Esophagus mucosa (tissue), 1 donor: ENCODE data around the gene NUDT22. TPM values are rescaled to one million over a fixed set of nuclear protein-coding genes. Genes with fewer than 3 reads are reported as not detected.
A peak's percentile ranks its signal among the peaks of the same experiment; 100 is the strongest.

Source experiments
- ATAC-seq: fragments of 200-7000 bp; cut with Tn5 transposase; one replicate; pipeline ENCODE4 v1.9.1; 2020
- total RNA-seq: library from RNA; stranded (reverse); gene quantifications from one replicate; pipeline ENCODE4 v1.2.4, GENCODE V29; 2023
- donor health status: DM: yes; HTN: yes; CAD: no.

Gene NUDT22
- total RNA-seq, 1 donor from 2014 or later = 59.9 TPM

- no peak for ATAC-seq
Observed at GRCh38 chr11:64244966-64245365, 18.9 kb downstream of the NUDT22 start.

- ATAC-seq = no peak
Observed at GRCh38 chr11:64245401-64245796, 19.3 kb downstream of the NUDT22 start.

GRCh38 chr11:64245797-64246620 lies 19.9 kb downstream of the NUDT22 start:
- peak; percentile 51 for ATAC-seq

- ATAC-seq = peak; percentile 0
Observed at GRCh38 chr11:64246621-64246870, 20.5 kb downstream of the NUDT22 start.

- ATAC-seq = peak; percentile 55
Observed at GRCh38 chr11:64246871-64247728, 21.0 kb downstream of the NUDT22 start, which contains the start of gene PPP1R14B. Gene PPP1R14B, minus strand, starts transcription at chr11:64246943. Its CDS starts 270 bp downstream, at chr11:64246673.

- no peak for ATAC-seq
Observed at GRCh38 chr11:64247729-64248531, 21.9 kb downstream of the NUDT22 start.

- ATAC-seq = no peak
Observed at GRCh38 chr11:64248578-64248977, 22.5 kb downstream of the NUDT22 start.

DNA sequence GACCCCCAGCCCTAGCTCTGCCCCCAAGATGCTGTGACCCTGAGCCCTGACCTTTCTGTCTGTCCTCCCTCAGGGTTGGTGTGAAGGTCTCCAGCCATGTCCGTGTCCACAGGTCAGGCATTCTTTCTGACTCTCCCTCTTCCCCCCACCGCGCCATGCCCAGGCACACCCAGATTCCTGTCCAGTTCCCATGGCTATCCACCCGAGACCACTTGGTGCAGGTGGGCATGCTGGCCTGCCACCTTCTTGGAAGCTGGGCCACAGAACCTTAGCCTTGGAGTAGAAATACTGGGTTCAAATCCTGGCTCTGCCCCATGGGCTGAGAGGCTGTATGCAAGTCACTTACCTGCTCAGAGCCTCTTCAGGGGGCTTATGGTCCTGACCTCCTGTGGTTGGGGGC lies 23.0 kb downstream of the NUDT22 start:
- no peak for ATAC-seq

DNA sequence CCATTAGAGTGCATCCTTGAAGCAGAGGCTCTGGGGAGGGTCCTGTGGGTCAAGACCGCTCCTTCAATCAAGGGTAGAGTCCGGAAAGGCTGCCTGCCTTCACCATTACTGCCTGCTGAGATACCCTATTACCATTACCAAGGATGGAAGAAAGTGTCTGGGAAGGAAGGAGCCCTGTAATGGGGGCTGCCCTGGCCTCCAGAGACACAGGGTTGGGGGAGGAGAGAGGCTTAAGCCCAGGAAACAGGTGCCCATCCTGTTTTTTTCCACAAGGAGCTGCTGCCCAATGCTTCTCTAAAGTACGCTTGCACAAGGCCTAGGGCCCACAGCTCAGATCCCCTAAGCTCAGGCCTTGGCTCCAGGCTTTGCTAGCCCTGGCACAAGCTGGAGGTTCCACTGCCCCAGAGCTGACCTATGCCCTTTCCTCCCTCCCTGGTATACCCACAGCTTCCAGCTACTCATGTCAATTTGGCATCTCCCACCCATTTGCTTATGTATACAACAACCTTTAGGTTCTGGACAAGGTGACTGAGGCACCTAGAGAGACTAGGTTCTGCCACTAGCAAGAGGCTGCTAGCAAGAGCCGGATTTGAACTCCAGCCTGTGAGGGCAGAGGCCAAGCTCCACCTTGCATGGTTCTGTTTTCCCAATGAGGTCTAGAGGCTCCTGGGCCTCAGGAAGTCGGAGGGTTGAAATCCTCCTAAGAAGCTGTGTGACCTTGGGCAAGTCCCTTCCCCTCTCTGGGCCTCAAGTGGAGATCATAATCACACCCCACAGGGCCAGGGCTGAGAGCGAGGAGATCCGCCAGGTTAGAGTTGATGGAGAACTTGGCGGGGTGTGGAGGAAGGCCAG lies 23.7 kb downstream of the NUDT22 start:
- no peak for ATAC-seq

DNA sequence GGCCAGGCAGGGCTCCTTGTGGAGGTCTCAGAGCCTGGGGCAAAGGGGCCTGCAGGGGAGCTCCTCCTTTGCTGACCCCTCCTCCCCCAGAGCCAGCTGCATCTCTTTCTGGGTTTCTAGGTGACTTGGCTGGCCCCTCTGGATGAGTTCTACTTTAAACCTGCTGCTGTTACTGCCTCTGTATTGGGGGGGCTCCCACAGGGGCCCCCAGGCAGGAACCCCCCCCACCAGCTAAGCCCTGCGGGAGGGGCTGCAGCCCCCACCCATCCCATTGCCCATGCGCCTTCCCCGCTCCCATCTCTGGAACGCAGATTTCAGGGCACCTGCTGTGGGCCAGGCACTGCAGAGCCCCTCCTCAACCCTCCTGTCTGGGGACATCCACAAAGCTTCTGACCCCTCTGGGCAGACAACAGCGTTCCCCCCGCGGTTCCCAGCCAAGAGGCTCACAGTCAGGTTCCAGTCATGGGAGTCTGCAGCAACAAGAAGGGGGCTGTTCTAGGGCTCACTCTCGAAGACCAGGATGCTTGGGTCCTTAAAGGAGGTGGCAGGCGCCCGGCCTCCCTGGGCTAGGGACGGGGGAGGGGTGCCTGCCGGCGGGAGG lies 24.4 kb downstream of the NUDT22 start:
- no peak for ATAC-seq

GRCh38 chr11:64251016-64251752 lies 25.1 kb downstream of the NUDT22 start, which contains the start of gene PLCB3:
Gene PLCB3, plus strand, starts transcription at chr11:64251530. Its CDS starts 120 bp downstream, at chr11:64251650.
- peak; percentile 61 for ATAC-seq

GRCh38 chr11:64251753-64252002 lies 25.6 kb downstream of the NUDT22 start:
- no peak for ATAC-seq

DNA sequence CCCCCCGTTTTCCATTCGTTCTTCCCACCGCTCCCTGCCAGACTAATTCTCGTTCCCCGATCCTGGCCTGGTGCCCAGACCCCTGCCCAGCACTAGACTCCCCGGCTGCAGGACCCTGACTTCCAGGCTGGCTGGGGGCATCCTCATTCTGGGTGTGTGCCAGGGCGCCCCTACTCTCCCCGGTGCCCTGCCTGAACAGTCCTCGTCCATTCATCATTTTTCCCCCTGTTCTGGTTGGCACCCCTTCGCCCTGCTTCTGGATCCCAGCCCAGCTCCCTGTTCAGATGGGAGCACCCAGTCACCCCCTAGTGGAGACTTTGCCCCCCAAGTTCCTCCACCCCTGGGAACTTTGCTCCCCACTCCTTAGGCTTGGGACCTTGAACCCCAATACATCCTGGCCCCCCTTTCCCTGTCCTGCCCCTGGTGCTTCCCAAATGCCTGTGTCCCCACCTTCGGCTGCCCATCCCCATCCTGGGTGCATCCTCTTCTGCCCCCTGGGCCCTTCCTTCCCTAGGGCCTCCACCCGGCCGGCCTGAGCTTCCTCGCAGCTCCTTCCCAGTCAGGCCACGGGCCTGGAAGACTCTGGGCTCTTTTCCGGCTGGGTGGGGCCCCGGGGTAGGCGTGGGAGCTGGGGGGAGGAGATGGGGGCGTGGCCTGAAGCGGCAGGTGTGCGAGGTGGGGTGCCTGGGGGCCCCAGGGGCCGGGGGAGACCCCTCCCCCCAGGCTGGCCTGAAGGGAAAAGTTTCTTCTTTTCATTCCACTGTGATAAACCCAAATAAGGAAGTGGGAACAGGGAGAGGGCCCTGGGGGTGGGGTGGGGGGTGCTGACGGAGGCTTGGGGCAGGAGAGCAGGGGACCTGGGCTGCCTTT lies 26.2 kb downstream of the NUDT22 start:
- ATAC-seq = peak; percentile 48

DNA sequence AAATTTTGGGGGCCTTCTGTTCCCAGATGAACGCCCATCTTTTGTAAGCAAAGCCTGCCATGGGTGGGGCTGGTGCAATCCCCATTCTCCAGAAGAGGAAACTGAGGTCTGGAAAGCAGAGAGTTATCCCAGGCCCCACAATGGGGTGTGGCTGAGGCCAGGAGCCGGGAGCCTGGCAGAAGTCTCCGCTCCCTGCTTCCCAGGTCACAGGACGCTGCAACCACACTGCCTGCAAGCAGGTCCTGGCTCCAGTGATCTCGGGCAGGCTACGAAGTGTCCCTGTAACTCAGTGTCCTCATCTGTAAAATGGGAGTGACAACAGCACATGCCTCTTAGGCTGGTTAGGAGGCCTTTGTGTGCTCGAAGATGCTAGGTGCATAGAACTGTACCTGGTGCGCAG lies 27.0 kb downstream of the NUDT22 start:
- no peak for ATAC-seq

DNA sequence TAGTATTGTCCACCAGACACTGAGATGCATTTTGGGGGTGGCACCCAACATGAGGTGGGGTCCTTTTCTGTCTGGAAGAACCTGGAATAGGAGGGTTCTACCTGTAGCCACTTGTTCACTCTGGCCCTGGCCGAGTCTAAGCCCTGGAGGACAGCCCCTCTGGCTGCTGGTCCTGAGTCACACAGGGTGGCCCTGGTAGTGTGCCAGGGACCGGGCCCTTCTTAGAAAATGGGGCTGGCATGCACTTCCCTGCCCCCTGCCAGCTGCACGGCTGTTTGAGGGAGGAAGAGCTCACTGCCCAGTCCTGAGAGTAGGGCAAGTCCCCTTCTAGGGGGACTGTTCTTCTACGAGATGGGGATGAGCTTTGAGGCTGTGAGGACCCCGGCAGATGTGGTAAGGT lies 27.4 kb downstream of the NUDT22 start:
- ATAC-seq = no peak

GRCh38 chr11:64254326-64254725 lies 28.3 kb downstream of the NUDT22 start:
- no peak for ATAC-seq

DNA sequence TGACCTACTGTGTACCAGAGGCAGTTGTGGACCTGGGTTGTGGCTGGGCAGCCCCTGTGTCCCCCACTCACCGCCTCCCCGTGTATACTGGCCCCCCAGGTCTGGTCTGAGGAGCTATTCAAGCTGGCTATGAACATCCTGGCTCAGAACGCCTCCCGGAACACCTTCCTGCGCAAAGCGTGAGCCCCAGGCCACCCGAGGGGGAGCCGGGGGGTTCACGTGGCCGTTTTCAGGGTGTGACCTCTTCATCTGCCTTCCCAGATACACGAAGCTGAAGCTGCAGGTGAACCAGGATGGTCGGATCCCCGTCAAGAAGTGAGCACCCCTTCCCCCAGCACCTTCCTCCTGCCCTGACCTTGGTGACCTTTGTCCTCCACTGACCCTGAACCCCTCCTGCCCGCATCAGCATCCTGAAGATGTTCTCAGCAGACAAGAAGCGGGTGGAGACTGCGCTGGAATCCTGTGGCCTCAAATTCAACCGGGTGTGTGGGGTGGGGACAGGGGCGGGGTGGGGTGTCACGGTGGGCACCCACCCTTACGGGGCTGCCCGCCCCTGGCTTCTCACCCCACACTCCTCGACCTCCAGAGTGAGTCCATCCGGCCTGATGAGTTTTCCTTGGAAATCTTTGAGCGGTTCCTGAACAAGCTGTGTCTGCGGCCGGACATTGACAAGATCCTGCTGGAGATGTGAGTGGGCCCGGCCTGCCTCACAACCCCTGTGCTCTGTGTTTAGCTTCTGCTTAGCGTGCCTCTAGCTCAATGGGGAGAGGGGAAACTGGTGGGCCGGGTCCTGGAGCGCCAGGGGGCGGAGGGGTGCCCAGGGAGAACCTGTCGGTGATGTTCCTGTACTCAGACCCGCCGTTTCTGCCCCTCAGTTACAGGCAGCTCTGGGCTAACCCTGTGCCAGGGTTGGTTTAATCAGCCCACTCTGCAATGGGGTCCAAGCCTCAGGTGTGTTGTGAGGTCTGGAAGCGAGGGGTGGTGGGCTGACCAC lies 29.4 kb downstream of the NUDT22 start:
- no peak for ATAC-seq

DNA sequence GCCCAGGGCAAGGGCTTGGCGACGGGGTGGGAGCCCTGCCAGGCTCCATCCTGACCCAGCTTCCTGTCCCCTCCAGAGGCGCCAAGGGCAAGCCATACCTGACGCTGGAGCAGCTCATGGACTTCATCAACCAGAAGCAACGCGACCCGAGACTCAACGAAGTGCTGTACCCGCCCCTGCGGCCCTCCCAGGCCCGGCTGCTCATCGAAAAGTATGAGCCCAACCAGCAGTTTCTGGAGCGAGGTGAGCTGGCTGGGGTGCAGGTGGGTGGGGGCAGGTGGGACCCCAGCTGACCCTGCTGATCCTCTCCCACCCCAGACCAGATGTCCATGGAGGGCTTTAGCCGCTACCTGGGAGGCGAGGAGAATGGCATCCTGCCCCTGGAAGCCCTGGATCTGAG lies 30.2 kb downstream of the NUDT22 start:
- no peak for ATAC-seq

DNA sequence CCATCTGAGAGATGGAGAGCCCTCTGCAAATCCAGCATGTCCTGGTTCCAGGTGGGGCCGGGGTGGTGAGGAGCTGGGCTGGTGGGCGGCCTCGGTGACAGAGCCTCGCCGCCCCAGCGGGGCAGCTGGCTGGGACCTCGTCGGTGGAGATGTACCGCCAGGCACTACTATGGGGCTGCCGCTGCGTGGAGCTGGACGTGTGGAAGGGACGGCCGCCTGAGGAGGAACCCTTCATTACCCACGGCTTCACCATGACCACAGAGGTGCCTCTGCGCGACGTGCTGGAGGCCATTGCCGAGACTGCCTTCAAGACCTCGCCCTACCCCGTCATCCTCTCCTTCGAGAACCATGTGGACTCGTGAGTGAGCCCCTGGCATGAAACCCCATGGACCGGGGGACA lies 32.3 kb downstream of the NUDT22 start:
- no peak for ATAC-seq
